PC-9 (cell line): ENCODE results near the gene FUT8. TPM values are rescaled to one million over a fixed set of nuclear protein-coding genes. Genes with fewer than 3 reads are reported as not detected.
A peak's percentile ranks its signal among the peaks of the same experiment; 100 is the strongest.

Experiments
- BruUV-seq: library from RNA; stranded (reverse); fragments of 400-500 nt; replicated peaks from 2 replicates; lab custom pipeline; 2021; lab: Mats Ljungman, UMichigan
- CTCF ChIA-PET: fragments of 300-600 bp; sonication (Branson Sonifier 250); formaldehyde crosslinking; loops from one replicate; lab custom pipeline; 2022; ENCODE audit warnings: antibody characterized with exemption; lab: Charles Lee
- POLR2A ChIA-PET: fragments of 300-600 bp; sonication (Branson Sonifier 250); formaldehyde crosslinking; loops from one replicate; lab custom pipeline; 2022; ENCODE audit warnings: antibody characterized with exemption; ENCODE audit not compliant: unreplicated experiment; lab: Charles Lee
- DNase-seq, 2 experiments: peaks; one replicate each; pipeline versions ENCODE4 v3.0.0 to v3.0.0-alpha.2; 2015 to 2022; ENCODE audit warnings: mixed read lengths in 1 of 2
- H2AFZ ChIP-seq: fragments of 200-600 bp; sonication (generic); 2 replicates; pipeline ENCODE4 v1.8.1; 2017; ENCODE audit warnings: antibody characterized with exemption
- H3F3A ChIP-seq: fragments of 200-600 bp; sonication (generic); 2 replicates; pipeline ENCODE4 v1.8.1; 2017; ENCODE audit warnings: antibody characterized with exemption, mild to moderate bottlenecking, low read depth; ENCODE audit not compliant: insufficient read depth
- H3K27ac ChIP-seq: fragments of 200-600 bp; sonication (generic); 2 replicates; pipeline ENCODE4 v1.6.1; 2016; ENCODE audit warnings: mixed run types
- H3K27me3 ChIP-seq: fragments of 200-600 bp; sonication (generic); 2 replicates; pipeline ENCODE4 v1.6.1; 2016; ENCODE audit warnings: low read depth, mixed run types; ENCODE audit not compliant: insufficient read depth
- H3K36me3 ChIP-seq: fragments of 200-600 bp; sonication (generic); 2 replicates; pipeline ENCODE4 v1.6.1; 2016; ENCODE audit warnings: low read depth, mixed run types
- H3K4me1 ChIP-seq: fragments of 200-600 bp; sonication (generic); replicated peaks from 2 replicates; pipeline ENCODE4 v1.6.1; 2016; ENCODE audit warnings: mixed run types; ENCODE audit not compliant: insufficient read depth
- H3K4me2 ChIP-seq: fragments of 200-600 bp; sonication (generic); 2 replicates; pipeline ENCODE4 v1.6.1; 2017; ENCODE audit warnings: mixed run types
- H3K4me3 ChIP-seq: fragments of 200-600 bp; sonication (generic); 2 replicates; pipeline ENCODE4 v1.6.1; 2016; ENCODE audit warnings: mixed run types
- H3K79me2 ChIP-seq: fragments of 200-600 bp; sonication (generic); 2 replicates; pipeline ENCODE4 v1.6.1; 2017; ENCODE audit warnings: low read depth, mixed run types
- H3K9me2 ChIP-seq: fragments of 200-600 bp; sonication (generic); 2 replicates; pipeline ENCODE4 v1.8.1; 2017; ENCODE audit warnings: mild to moderate bottlenecking; ENCODE audit not compliant: insufficient read depth
- H3K9me3 ChIP-seq: fragments of 200-600 bp; sonication (generic); 2 replicates; pipeline ENCODE4 v1.8.1; 2016; ENCODE audit warnings: low read depth; ENCODE audit not compliant: insufficient read depth
- H4K20me1 ChIP-seq: fragments of 200-600 bp; sonication (generic); 2 replicates; pipeline ENCODE4 v1.8.1; 2017; ENCODE audit not compliant: insufficient read depth
- CTCF ChIP-seq: fragments of 200-600 bp; sonication (generic); conservative IDR thresholded peaks from 2 replicates; pipeline ENCODE4 v1.6.1; 2017; ENCODE audit warnings: mixed run types, antibody characterized with exemption, mild to moderate bottlenecking, moderate library complexity
- EZH2 ChIP-seq: fragments of 200-600 bp; sonication (generic); IDR thresholded peaks from 2 replicates; pipeline ENCODE4 v1.8.0; 2017; ENCODE audit warnings: antibody characterized with exemption, low read depth
- intact Hi-C: fragments of 100-400 bp; cut with micrococcal nuclease; formaldehyde crosslinking; loops from one replicate; pipeline ENCODE4 v1.10.0; 2022; ENCODE audit not compliant: unreplicated experiment
- total RNA-seq: library from RNA; stranded (reverse); gene quantifications from 2 replicates; pipeline ENCODE4 v1.2.3, GENCODE V29; 2021

The FUT8 gene
- total RNA-seq, 1 experiment from 2014 or later, result 134 TPM

GRCh38 chr14:65408113-65408512, 4.4 kb upstream of the FUT8 start:
- DNase-seq, result no peak
- no peak for TF ChIP-seq CTCF
- no peak for TF ChIP-seq EZH2
- Histone ChIP-seq H3K79me2 (peaks cover 28% of the 10 kb centered on the region), H2AFZ (no peak overlapping the region), H4K20me1 (no peaks in the 10 kb centered on the region), H3K27ac (no peak overlapping the region), H3K27me3 (no peaks in the 10 kb centered on the region), H3K4me2 (no peak overlapping the region), H3K36me3 (no peaks in the 10 kb centered on the region), H3K9me3 (no peaks in the 10 kb centered on the region), H3K4me1 (peaks cover 19% of the 10 kb centered on the region), H3K9me2 (no peaks in the 10 kb centered on the region), H3F3A (peaks cover 6% of the 10 kb centered on the region; the same call in 1 of the 2 replicates), H3K4me3 (no peak overlapping the region)
- ChIA-PET CTCF (no interaction called here), POLR2A (no interaction called here)
- no TSS peak for BruUV-seq
- intact Hi-C loops, result no loop called here

- peaks cover 6% of the 10 kb centered on the region; the same call in 1 of the 2 replicates for H3F3A ChIP-seq
- 0 out of 2 replicates have a peak, but pooled peaks cover under 1% of the 10 kb centered on the region for H4K20me1 ChIP-seq
- DNase-seq, result no peak
- no peak overlapping the region for H2AFZ ChIP-seq
- H3K27ac ChIP-seq, result peak overlapping the region; percentile 90
- no peaks in the 10 kb centered on the region for H3K9me3 ChIP-seq
- no peak for TF ChIP-seq CTCF
- no peak for TF ChIP-seq EZH2
- ChIA-PET CTCF (interaction anchor here (0.7 kb wide), 2 partner anchors 216 to 558 kb away, joined by 7 to 11 read pairs; no protein-coding TSS in a partner anchor), POLR2A (interaction anchor here (0.6 to 0.7 kb wide), 3 partner anchors 119 to 182 kb away, joined by 3 to 32 read pairs (median 32); no protein-coding TSS in a partner anchor)
- peaks cover 54% of the 10 kb centered on the region for H3K79me2 ChIP-seq
- intact Hi-C loops, result no loop called here
- no TSS peak for BruUV-seq
- no peaks in the 10 kb centered on the region for H3K9me2 ChIP-seq
- H3K4me3 ChIP-seq, result peak overlapping the region; percentile 97
- peaks cover 24% of the 10 kb centered on the region for H3K4me1 ChIP-seq
- H3K4me2 ChIP-seq, result peak overlapping the region; percentile 82
- H3K36me3 ChIP-seq, result no peaks in the 10 kb centered on the region
- H3K27me3 ChIP-seq, result no peaks in the 10 kb centered on the region
Observed at GRCh38 chr14:65410640-65411039, 1.9 kb upstream of the FUT8 start.

GRCh38 chr14:65411656-65412031, 886 bp upstream of the FUT8 start:
- Histone ChIP-seq H3K27me3 (no peaks in the 10 kb centered on the region), H3K9me3 (no peaks in the 10 kb centered on the region), H3K9me2 (no peaks in the 10 kb centered on the region), H3K36me3 (no peaks in the 10 kb centered on the region), H3K4me1 (peaks cover 34% of the 10 kb centered on the region), H3F3A (peaks cover 6% of the 10 kb centered on the region), H3K4me2 (peak overlapping the region; percentile 82), H3K4me3 (peak overlapping the region; percentile 97), H3K27ac (peak overlapping the region; percentile 90), H4K20me1 (0 out of 2 replicates have a peak, but pooled peaks cover 3% of the 10 kb centered on the region), H2AFZ (peak overlapping the region; percentile 88), H3K79me2 (peaks cover 64% of the 10 kb centered on the region)
- DNase-seq, result peak; percentile 85 to 94
- ChIA-PET POLR2A (interaction anchor here (0.5 to 1.1 kb wide), 13 partner anchors 11 to 1658 kb away, joined by 3 to 13 read pairs (median 4); no protein-coding TSS in a partner anchor), CTCF (interaction anchor here (0.6 to 1.8 kb wide), 7 partner anchors 10 to 413 kb away, joined by 3 to 7 read pairs (median 4); no protein-coding TSS in a partner anchor)
- intact Hi-C loops, result loop anchor here (1.0 to 2.0 kb wide), 10 partner anchors 55 to 659 kb away; partner anchors contain the start of gene MAX
- no peak for TF ChIP-seq EZH2
- no peak for TF ChIP-seq CTCF
- BruUV-seq, result no TSS peak
